Urinary bladder (tissue), 4 donors: ENCODE data around the gene MAPK4. TPM values are rescaled to one million over a fixed set of nuclear protein-coding genes. Genes with fewer than 3 reads are reported as not detected.
A peak's percentile ranks its signal among the peaks of the same experiment; 100 is the strongest.
"Not testable (repeated sequence)": the region's sequence is repeated elsewhere in the genome, so short reads cannot be mapped to it uniquely, and the experiment has no call there.

ENCODE experiments used
- DNase-seq: peaks from one replicate; pipeline ENCODE4 v3.0.0-alpha.2; 2015; ENCODE audit errors: extremely low spot score
- H3K27ac ChIP-seq: one replicate; pipeline ENCODE4 v1.5.1; 2013; ENCODE audit warnings: low read depth, mild to moderate bottlenecking, moderate library complexity
- H3K36me3 ChIP-seq: one replicate; pipeline ENCODE4 v1.6.1; 2013; ENCODE audit warnings: mild to moderate bottlenecking, moderate library complexity; ENCODE audit not compliant: insufficient read depth
- H3K4me1 ChIP-seq: one replicate; pipeline ENCODE4 v1.6.1; 2013; ENCODE audit warnings: mild to moderate bottlenecking, moderate library complexity; ENCODE audit not compliant: insufficient read depth
- H3K4me3 ChIP-seq: one replicate; pipeline ENCODE4 v1.5.1; 2013; ENCODE audit warnings: low read depth, low read length
- WGBS: extraction: QIAGEN DNeasy Blood & Tissue Kit; methylation state at CpG from one replicate; pipeline ENCODE4 v1.1.7; 2013; 5-methylcytosine and 5-hydroxymethylcytosine counted together
- polyA plus RNA-seq: library from polyadenylated mRNA; stranded (reverse); fragments of 200-250 nt; gene quantifications from one replicate; pipeline ENCODE4 v1.2.3, GENCODE V29; 2013
- total RNA-seq: library from RNA; depleted of rRNA; stranded (reverse); fragments of >200 nt; gene quantifications from one replicate; pipeline ENCODE4 v1.2.3, GENCODE V29; 2014
- donor health status: healthy with polysubstance abuse.
- donor health status: healthy.

The MAPK4 gene
- total and polyA plus RNA-seq, 2 donors: 3.6 to 13.8 TPM

DNA sequence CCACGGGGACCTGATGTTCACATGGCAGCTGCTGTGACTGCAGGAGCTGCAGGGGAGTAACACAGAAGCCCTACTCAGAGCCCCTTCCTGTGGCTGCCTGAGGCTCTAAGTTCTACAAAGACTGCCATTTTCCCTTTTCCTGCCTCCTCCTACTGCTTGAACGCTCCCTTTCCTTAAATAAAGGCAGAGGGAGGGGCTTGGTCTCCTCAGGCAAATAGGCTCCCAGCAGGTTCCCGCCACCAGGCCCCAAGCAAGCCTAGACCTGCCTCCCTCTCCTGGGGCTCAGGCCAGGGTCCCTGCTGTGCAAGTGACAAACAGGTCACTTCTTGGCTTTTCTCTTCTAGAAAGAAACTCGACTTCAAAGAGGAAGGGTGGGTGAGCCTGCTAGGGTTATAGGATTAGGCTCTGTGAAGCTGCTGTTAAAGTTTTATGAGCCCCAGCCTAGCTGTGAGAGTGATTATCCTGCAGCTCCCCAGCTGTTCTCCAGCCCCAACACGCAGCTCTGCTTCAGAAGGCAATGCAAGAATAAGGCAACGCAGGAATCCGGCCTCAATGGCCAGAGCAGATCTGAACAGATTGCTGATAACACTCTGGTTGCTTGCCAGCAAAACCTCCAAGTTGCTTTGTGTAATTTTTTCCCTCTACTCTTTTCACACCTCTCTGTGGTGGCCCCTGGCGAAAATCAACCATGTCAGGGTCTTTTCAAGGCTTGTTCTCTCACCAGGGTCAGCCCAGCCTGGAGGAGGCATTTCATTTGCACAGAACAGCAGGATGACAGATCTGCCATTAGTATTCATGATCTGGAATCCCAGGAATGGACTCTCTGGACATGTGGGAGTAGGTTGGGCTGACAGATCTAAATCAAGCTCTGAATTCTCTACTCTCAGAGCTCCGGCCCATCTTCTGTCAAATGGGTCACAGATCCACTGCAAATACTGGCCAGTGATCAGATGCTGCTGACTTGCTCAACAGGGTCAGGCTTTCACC, 188.6 kb downstream of the MAPK4 start:
- H3K36me3 ChIP-seq: no peaks in the 10 kb centered on the region
- DNase-seq: peak; percentile 20
- H3K27ac ChIP-seq: no peak overlapping the region
- no peak overlapping the region for H3K4me3 ChIP-seq
- H3K4me1 ChIP-seq: no peaks in the 10 kb centered on the region
- 35% methylated on average over 9 of the region's 9 CpGs for WGBS

DNA sequence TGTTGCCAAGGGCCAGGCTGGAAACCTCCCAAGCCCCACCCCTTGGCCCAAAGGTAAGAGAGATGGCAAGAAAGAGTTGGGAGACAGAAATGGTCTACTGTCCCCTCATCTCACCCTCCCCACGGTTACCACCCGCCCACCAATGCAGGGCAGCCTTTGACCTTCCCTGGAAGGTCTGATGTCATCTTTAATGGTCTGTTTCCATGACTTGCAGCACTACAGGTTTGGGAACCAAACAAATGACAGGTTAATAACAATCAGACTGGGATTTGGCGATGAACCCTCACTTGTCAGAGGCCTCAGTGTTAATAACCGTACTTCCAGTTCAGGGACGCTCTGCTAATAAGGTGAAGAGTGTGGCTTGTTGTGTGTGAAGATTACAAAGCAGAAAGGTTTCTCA, 189.5 kb downstream of the MAPK4 start:
- H3K4me3 ChIP-seq: no peak overlapping the region
- H3K27ac ChIP-seq: no peak overlapping the region
- H3K36me3 ChIP-seq: no peaks in the 10 kb centered on the region
- WGBS: 88% methylated on average over 5 of the region's 5 CpGs
- no peaks in the 10 kb centered on the region for H3K4me1 ChIP-seq
- no peak for DNase-seq

DNA sequence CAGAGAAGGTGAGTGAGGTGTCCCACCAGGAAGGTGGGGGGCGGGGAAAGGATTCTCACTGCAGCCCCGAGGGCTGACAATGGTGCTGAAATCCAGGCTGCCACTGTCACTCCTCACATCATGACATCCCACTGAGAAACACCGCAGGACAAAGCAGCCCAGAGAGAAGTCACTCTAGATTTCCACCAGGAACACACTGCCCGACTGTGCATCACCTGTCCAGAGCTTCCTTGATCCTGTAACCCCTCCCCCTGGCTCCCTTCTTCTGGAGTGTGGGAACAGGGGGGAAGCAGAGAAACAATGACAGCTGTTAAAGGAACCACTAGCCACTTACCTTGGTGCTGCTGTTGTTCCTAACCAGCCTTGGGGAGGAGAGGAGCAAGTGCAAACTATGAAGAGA, 190.1 kb downstream of the MAPK4 start:
- H3K4me3 ChIP-seq: no peak overlapping the region
- no peaks in the 10 kb centered on the region for H3K36me3 ChIP-seq
- no peaks in the 10 kb centered on the region for H3K4me1 ChIP-seq
- DNase-seq: no peak
- no peak overlapping the region for H3K27ac ChIP-seq
- WGBS: 77% methylated on average over 4 of the region's 4 CpGs

DNA sequence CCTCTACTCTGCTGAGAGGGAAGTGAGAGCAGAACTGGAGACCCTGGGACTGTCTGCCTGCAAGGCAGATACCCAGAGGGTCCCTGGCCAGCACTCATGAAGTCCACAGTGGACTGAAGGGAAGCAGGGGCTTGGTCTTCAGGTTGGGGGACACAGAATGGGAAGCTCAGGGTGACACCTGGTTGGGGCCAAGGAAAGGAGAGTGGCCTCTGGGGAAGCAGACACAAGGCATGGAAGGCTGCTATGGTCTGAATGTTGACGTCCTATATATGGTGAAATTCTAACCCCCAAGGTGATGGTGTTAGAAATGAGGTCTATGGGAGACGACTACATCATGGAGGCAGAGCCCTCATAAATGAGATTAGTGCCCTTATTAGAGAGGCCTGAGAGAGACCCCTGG, 190.7 kb downstream of the MAPK4 start:
- no peak overlapping the region for H3K4me3 ChIP-seq
- no peaks in the 10 kb centered on the region for H3K4me1 ChIP-seq
- DNase-seq: no peak
- 86% methylated on average over 2 of the region's 2 CpGs for WGBS
- H3K27ac ChIP-seq: no peak overlapping the region
- no peaks in the 10 kb centered on the region for H3K36me3 ChIP-seq

- WGBS: 48% methylated on average over 5 of the region's 5 CpGs
- Histone ChIP-seq H3K4me1 (no peaks in the 10 kb centered on the region), H3K27ac (no peak overlapping the region), H3K36me3 (no peaks in the 10 kb centered on the region), H3K4me3 (no peak overlapping the region)
- DNase-seq: no peak
These were observed 191.6 kb downstream of the MAPK4 start for GRCh38 chr18:50751490-50751889.

- Histone ChIP-seq H3K27ac (no peak overlapping the region), H3K4me3 (no peak overlapping the region), H3K4me1 (no peaks in the 10 kb centered on the region), H3K36me3 (no peaks in the 10 kb centered on the region)
- DNase-seq: no peak
- WGBS: 93% methylated on average over 1 of the region's 1 CpG
These were observed 192.1 kb downstream of the MAPK4 start for GRCh38 chr18:50751947-50752346.

- DNase-seq: no peak
- H3K4me3 ChIP-seq: no peak overlapping the region
- H3K27ac ChIP-seq: no peak overlapping the region
- WGBS: 32% methylated on average over 1 of the region's 1 CpG
- no peaks in the 10 kb centered on the region for H3K36me3 ChIP-seq
- H3K4me1 ChIP-seq: no peaks in the 10 kb centered on the region
These were observed 193.4 kb downstream of the MAPK4 start for GRCh38 chr18:50753311-50753710.

- Histone ChIP-seq H3K4me3 (no peak overlapping the region), H3K36me3 (no peaks in the 10 kb centered on the region), H3K4me1 (no peaks in the 10 kb centered on the region), H3K27ac (no peak overlapping the region)
- WGBS: 90% methylated on average over 3 of the region's 3 CpGs
- no peak for DNase-seq
These were observed 194.4 kb downstream of the MAPK4 start for GRCh38 chr18:50754297-50754696.

- DNase-seq: no peak
- Histone ChIP-seq H3K4me1 (no peaks in the 10 kb centered on the region), H3K4me3 (no peak overlapping the region), H3K27ac (no peak overlapping the region), H3K36me3 (no peaks in the 10 kb centered on the region)
- 49% methylated on average over 7 of the region's 7 CpGs for WGBS
These were observed 197.5 kb downstream of the MAPK4 start for GRCh38 chr18:50757358-50757757.

DNA sequence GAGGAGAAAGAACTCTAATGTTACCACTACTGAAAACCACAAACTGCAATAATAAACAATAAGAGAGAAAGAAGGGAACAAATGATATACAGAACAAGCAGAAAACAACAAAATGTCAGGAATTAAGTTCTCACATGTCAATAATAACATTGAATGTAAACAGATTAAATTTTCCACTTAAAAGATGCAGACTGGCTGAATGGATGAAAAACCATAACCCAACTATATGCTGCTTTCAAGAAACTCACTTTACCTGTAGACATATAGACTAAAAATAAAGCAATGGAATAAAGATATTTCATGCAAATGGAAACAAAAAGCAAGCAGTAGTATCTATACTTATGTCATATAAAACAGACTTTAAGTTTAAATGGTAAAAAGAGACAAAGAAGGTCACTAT, 209.6 kb downstream of the MAPK4 start:
- Histone ChIP-seq H3K36me3 (no peaks in the 10 kb centered on the region), H3K27ac (no peak overlapping the region), H3K4me1 (no peaks in the 10 kb centered on the region), H3K4me3 (no peak overlapping the region)
- no peak for DNase-seq

GRCh38 chr18:50775207-50775606, 215.3 kb downstream of the MAPK4 start:
- Histone ChIP-seq H3K27ac (no peak overlapping the region), H3K4me3 (no peak overlapping the region), H3K36me3 (no peaks in the 10 kb centered on the region), H3K4me1 (no peaks in the 10 kb centered on the region)
- DNase-seq: no peak
- WGBS: 78% methylated on average over 9 of the region's 9 CpGs

GRCh38 chr18:50775726-50776125, 215.8 kb downstream of the MAPK4 start:
- Histone ChIP-seq H3K4me3 (no peak overlapping the region), H3K27ac (no peak overlapping the region), H3K36me3 (no peaks in the 10 kb centered on the region), H3K4me1 (no peaks in the 10 kb centered on the region)
- 88% methylated on average over 14 of the region's 14 CpGs for WGBS
- no peak for DNase-seq

- no peak overlapping the region for H3K4me3 ChIP-seq
- no peaks in the 10 kb centered on the region for H3K36me3 ChIP-seq
- no peak for DNase-seq
- WGBS: 73% methylated on average over 4 of the region's 4 CpGs
- H3K4me1 ChIP-seq: no peaks in the 10 kb centered on the region
- H3K27ac ChIP-seq: no peak overlapping the region
These were observed 216.5 kb downstream of the MAPK4 start for GRCh38 chr18:50776383-50776782.

GRCh38 chr18:50779021-50779420, 219.1 kb downstream of the MAPK4 start:
- not testable (repeated sequence) for H3K36me3 ChIP-seq, DNase-seq, H3K4me3 ChIP-seq, H3K4me1 ChIP-seq, H3K27ac ChIP-seq
- WGBS: 68% methylated on average over 3 of the region's 3 CpGs
